ENCODE results near the gene KRTAP5-11. TPM values are rescaled to one million over a fixed set of nuclear protein-coding genes. Genes with fewer than 3 reads are reported as not detected.

Gene KRTAP5-11
- total RNA-seq, 2 experiments from 2014 or later = not detected

GRCh38 chr11:71566081-71566620 lies 16.5 kb downstream of the KRTAP5-11 start:
- Histone ChIP-seq H3K4me1 (ENCODE audit: insufficient read depth, low read length, poor library complexity, severe bottlenecking) (no peaks in the 10 kb centered on the region), H3K4me3 (ENCODE audit: low read depth, low read length, poor library complexity, severe bottlenecking) (no peak overlapping the region), H3K79me2 (ENCODE audit: insufficient read depth, low read depth, low read length) (no peaks in the 10 kb centered on the region), H3K9me3 (ENCODE audit: low read length) (no peaks in the 10 kb centered on the region), H3K27ac (ENCODE audit: low read depth, low read length, poor library complexity, severe bottlenecking) (no peak overlapping the region), H3K4me2 (ENCODE audit: low read length) (no peak overlapping the region), H3K36me3 (ENCODE audit: insufficient read depth, low read length) (no peaks in the 10 kb centered on the region), H2AFZ (ENCODE audit: low read length) (no peak overlapping the region), H4K20me1 (ENCODE audit: insufficient read depth, low read length) (no peaks in the 10 kb centered on the region), H3K9me2 (ENCODE audit: insufficient read depth, low read length) (no peaks in the 10 kb centered on the region)
- CTCF ChIA-PET (ENCODE audit: unreplicated experiment) = no interaction called here
- BruUV-seq (replicated peaks) = no TSS peak
- POLR2A ChIA-PET = no interaction called here
- no peak for TF ChIP-seq CTCF (conservative IDR thresholded peaks at IDR 0.05; ENCODE audit: low read length)
- TF ChIP-seq EZH2phosphoT487 (IDR thresholded peaks at IDR 0.05; ENCODE audit: borderline replicate concordance, low read depth, low read length) = no peak
- no peak for DNase-seq (ENCODE audit: low spot score)
- intact Hi-C loops (cut with micrococcal nuclease; ENCODE audit: unreplicated experiment) = no loop called here

DNA sequence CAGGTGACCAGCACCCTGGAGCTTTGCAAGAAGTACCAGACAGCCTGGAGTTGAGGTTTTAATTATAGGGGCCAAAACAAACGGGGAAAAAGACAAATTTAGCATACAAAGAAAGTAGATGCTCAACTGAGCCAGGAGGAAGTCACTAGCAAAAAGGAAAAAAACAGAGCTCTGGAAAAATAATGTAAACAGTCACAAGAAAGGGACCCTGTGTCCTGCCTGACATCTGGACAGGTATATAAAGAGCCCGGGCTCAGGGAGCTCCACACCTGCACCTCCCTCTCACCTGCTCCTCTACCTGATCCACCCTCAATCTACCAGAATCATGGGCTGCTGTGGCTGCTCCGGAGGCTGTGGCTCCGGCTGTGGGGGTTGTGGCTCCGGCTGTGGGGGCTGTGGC lies 17.4 kb downstream of the KRTAP5-11 start, which contains the start of gene KRTAP5-10:
Gene KRTAP5-10, plus strand, starts transcription at position 301 of the 400 bp plus-strand sequence. Its CDS starts 25 bp downstream, at position 326.
- Histone ChIP-seq H3K4me2 (ENCODE audit: low read length) (no peak within 1 kb of the TSS), H3K9me2 (ENCODE audit: insufficient read depth, low read length) (no peaks in the 10 kb centered on the region), H3K9me3 (ENCODE audit: low read length) (no peaks in the 10 kb centered on the region), H4K20me1 (ENCODE audit: insufficient read depth, low read length) (no peaks in the 10 kb centered on the region), H3K4me3 (ENCODE audit: low read depth, low read length, poor library complexity, severe bottlenecking) (no peak within 1 kb of the TSS), H2AFZ (ENCODE audit: low read length) (no peak within 1 kb of the TSS), H3K27ac (ENCODE audit: low read depth, low read length, poor library complexity, severe bottlenecking) (no peak within 1 kb of the TSS), H3K4me1 (ENCODE audit: insufficient read depth, low read length, poor library complexity, severe bottlenecking) (no peaks in the 10 kb centered on the region), H3K36me3 (ENCODE audit: insufficient read depth, low read length) (no peaks in the 10 kb centered on the region), H3K79me2 (ENCODE audit: insufficient read depth, low read depth, low read length) (no peaks in the 10 kb centered on the region)
- ChIA-PET CTCF (ENCODE audit: unreplicated experiment) (no interaction called here), POLR2A (no interaction called here)
- no peak for DNase-seq (ENCODE audit: low spot score)
- TF ChIP-seq CTCF (conservative IDR thresholded peaks at IDR 0.05; ENCODE audit: low read length) (no peak), EZH2phosphoT487 (IDR thresholded peaks at IDR 0.05; ENCODE audit: borderline replicate concordance, low read depth, low read length) (no peak)
- intact Hi-C loops (cut with micrococcal nuclease; ENCODE audit: unreplicated experiment) = no loop called here
- no TSS peak for BruUV-seq (replicated peaks)

DNA sequence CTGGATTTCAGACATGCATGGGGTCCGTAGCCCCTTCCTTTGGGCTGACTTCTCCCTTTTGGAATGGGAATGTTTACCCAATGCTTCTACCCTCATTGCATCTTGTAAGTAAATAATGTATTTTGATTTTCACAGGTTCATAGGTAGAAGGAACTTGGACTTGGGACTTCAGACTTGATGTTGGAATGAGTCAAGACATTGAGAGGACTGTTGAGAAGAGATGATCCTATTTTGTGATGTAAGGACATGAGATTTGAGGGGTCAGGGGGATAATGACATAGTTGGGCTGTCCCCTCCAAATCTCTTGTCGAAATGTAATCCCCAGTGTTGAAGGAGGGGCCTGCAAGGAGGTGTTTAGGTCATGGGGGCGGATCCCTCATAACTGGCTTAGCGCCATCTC lies 18.2 kb downstream of the KRTAP5-11 start:
- H3K4me1 ChIP-seq (ENCODE audit: insufficient read depth, low read length, poor library complexity, severe bottlenecking) = no peaks in the 10 kb centered on the region
- H3K9me2 ChIP-seq (ENCODE audit: insufficient read depth, low read length) = no peaks in the 10 kb centered on the region
- no peaks in the 10 kb centered on the region for H3K9me3 ChIP-seq (ENCODE audit: low read length)
- no peaks in the 10 kb centered on the region for H3K36me3 ChIP-seq (ENCODE audit: insufficient read depth, low read length)
- POLR2A ChIA-PET = no interaction called here
- no peak overlapping the region for H2AFZ ChIP-seq (ENCODE audit: low read length)
- no peaks in the 10 kb centered on the region for H3K79me2 ChIP-seq (ENCODE audit: insufficient read depth, low read depth, low read length)
- no peak for TF ChIP-seq CTCF (conservative IDR thresholded peaks at IDR 0.05; ENCODE audit: low read length)
- TF ChIP-seq EZH2phosphoT487 (IDR thresholded peaks at IDR 0.05; ENCODE audit: borderline replicate concordance, low read depth, low read length) = no peak
- no peak overlapping the region for H3K4me2 ChIP-seq (ENCODE audit: low read length)
- intact Hi-C loops (cut with micrococcal nuclease; ENCODE audit: unreplicated experiment) = no loop called here
- H3K27ac ChIP-seq (ENCODE audit: low read depth, low read length, poor library complexity, severe bottlenecking) = no peak overlapping the region
- BruUV-seq (replicated peaks) = no TSS peak
- H4K20me1 ChIP-seq (ENCODE audit: insufficient read depth, low read length) = no peaks in the 10 kb centered on the region
- CTCF ChIA-PET (ENCODE audit: unreplicated experiment) = no interaction called here
- H3K4me3 ChIP-seq (ENCODE audit: low read depth, low read length, poor library complexity, severe bottlenecking) = no peak overlapping the region
- no peak for DNase-seq (ENCODE audit: low spot score)
